Endothelial cell of umbilical vein (primary cell): ENCODE measurements around the gene MLC1. TPM values are rescaled to one million over a fixed set of nuclear protein-coding genes. Genes with fewer than 3 reads are reported as not detected.

ENCODE experiments used
- BruUV-seq: library from RNA; stranded (reverse); fragments of 400-500 nt; replicated peaks from 2 replicates; lab custom pipeline; 2021; lab: Mats Ljungman, UMichigan
- CTCF ChIA-PET: fragments of 300-600, 350-600 bp; sonication (Branson Sonifier 250); formaldehyde crosslinking; loops from one replicate; lab custom pipeline; 2021; ENCODE audit warnings: antibody characterized with exemption, inconsistent platforms; lab: Charles Lee
- POLR2A ChIA-PET: fragments of 300-600, 350-600 bp; sonication (Branson Sonifier 250); formaldehyde crosslinking; loops from one replicate; lab custom pipeline; 2021; ENCODE audit warnings: antibody characterized with exemption, inconsistent platforms; lab: Charles Lee
- DNase-seq: peaks from one replicate; pipeline ENCODE4 v3.0.0-alpha.2; 2011; ENCODE audit warnings: low read depth, low spot score
- FAIRE-seq: peaks from 2 replicates; lab custom pipeline; 2011; peaks lifted over from hg19 to GRCh38; lab: Jason Lieb, UNC
- H2AFZ ChIP-seq: 2 replicates; pipeline ENCODE4 v1.6.0; 2012; ENCODE audit warnings: low read depth, low read length, control low read depth, inconsistent platforms
- H3K27ac ChIP-seq: 2 replicates; pipeline ENCODE4 v1.5.1; 2011; ENCODE audit warnings: low read depth, mild to moderate bottlenecking, control low read depth, low read length, moderate library complexity; ENCODE audit not compliant: insufficient read depth
- H3K27me3 ChIP-seq, 2 experiments: 2 replicates each; pipeline versions ENCODE4 v1.6.0 to v1.6.1; 2011; ENCODE audit warnings: low read length in 2 of 2, mixed read lengths in 1 of 2; ENCODE audit not compliant: control insufficient read depth in 2 of 2, insufficient read depth in 2 of 2
- H3K36me3 ChIP-seq, 2 experiments: 2 replicates in 1 of 2; 3 replicates in 1 of 2; pipeline ENCODE4 v1.5.1; 2011; ENCODE audit warnings: low read length in 2 of 2, mild to moderate bottlenecking in 1 of 2, moderate library complexity in 1 of 2; ENCODE audit not compliant: control insufficient read depth in 2 of 2, insufficient read depth in 2 of 2; ENCODE audit errors: extremely low read depth in 1 of 2
- H3K4me1 ChIP-seq: 3 replicates; pipeline ENCODE4 v1.5.1; 2011; ENCODE audit warnings: mild to moderate bottlenecking, low read length; ENCODE audit not compliant: control insufficient read depth, insufficient read depth; ENCODE audit errors: extremely low read depth
- H3K4me2 ChIP-seq: 2 replicates; pipeline ENCODE4 v1.6.1; 2011; ENCODE audit warnings: low read length, control low read depth, mixed read lengths; ENCODE audit not compliant: insufficient read depth
- H3K4me3 ChIP-seq, 3 experiments: fragments of 200-600 bp in 1 of 3; sonication (generic), shearing (Covaris generic) in 1 of 3; replicated peaks in 1 of 3; 2 replicates each; pipeline ENCODE4 v1.5.1; 2011 to 2016; ENCODE audit warnings: control low read depth in 3 of 3, low read length in 3 of 3, mild to moderate bottlenecking in 2 of 3, inconsistent platforms in 1 of 3, low read depth in 1 of 3, moderate library complexity in 1 of 3; ENCODE audit not compliant: insufficient read depth in 1 of 3
- H3K79me2 ChIP-seq: 2 replicates; pipeline ENCODE4 v1.6.0; 2012; ENCODE audit warnings: low read length, inconsistent platforms; ENCODE audit not compliant: control insufficient read depth, insufficient read depth
- H3K9ac ChIP-seq: replicated peaks from 2 replicates; pipeline ENCODE3; 2011; ENCODE audit warnings: low read length, control low read depth; ENCODE audit not compliant: insufficient read depth; ENCODE audit errors: extremely low read depth
- H3K9me1 ChIP-seq: replicated peaks from 3 replicates; pipeline ENCODE4 v1.6.0; 2011; ENCODE audit warnings: mild to moderate bottlenecking, low read length; ENCODE audit not compliant: control insufficient read depth, insufficient read depth; ENCODE audit errors: extremely low read depth
- H3K9me3 ChIP-seq: replicated peaks from 2 replicates; pipeline ENCODE4 v1.5.1; 2012; ENCODE audit warnings: low read length, inconsistent platforms; ENCODE audit not compliant: control insufficient read depth, insufficient read depth
- H4K20me1 ChIP-seq: replicated peaks from 2 replicates; pipeline ENCODE3; 2011; ENCODE audit warnings: mild to moderate bottlenecking, low read length; ENCODE audit not compliant: control insufficient read depth, insufficient read depth; ENCODE audit errors: extremely low read depth
- CTCF ChIP-seq, 2 donors: IDR thresholded peaks; 1 replicate in 1 of 2; 2 replicates in 1 of 2; pipeline ENCODE4 v1.5.1; 2011; ENCODE audit warnings: low read length in 2 of 2, mild to moderate bottlenecking in 2 of 2, moderate library complexity in 2 of 2, control low read depth in 1 of 2, inconsistent platforms in 1 of 2, low read depth in 1 of 2; ENCODE audit not compliant: insufficient read depth in 1 of 2; ENCODE audit errors: extremely low read depth in 1 of 2
- EZH2 ChIP-seq: IDR thresholded peaks from 2 replicates; pipeline ENCODE4 v1.6.1; 2012; ENCODE audit warnings: borderline replicate concordance, low read depth, mild to moderate bottlenecking, moderate library complexity, low read length, inconsistent platforms; ENCODE audit not compliant: severe bottlenecking
- FOS ChIP-seq: IDR thresholded peaks from 2 replicates; pipeline ENCODE4 v1.6.1; 2011; ENCODE audit warnings: mild to moderate bottlenecking, low read length, moderate library complexity, borderline replicate concordance; ENCODE audit not compliant: insufficient read depth
- GATA2 ChIP-seq: IDR thresholded peaks from 2 replicates; pipeline ENCODE4 v1.7.0; 2011; ENCODE audit warnings: low read depth, mild to moderate bottlenecking, moderate library complexity, mixed read lengths, low read length; ENCODE audit not compliant: insufficient read length, insufficient read depth
- JUN ChIP-seq: IDR thresholded peaks from 2 replicates; pipeline ENCODE4 v1.6.1; 2011; ENCODE audit warnings: borderline replicate concordance, low read depth; ENCODE audit not compliant: insufficient read length, insufficient read depth
- MYC ChIP-seq: IDR thresholded peaks from one replicate; pipeline ENCODE4 v1.6.1; 2011; ENCODE audit warnings: mild to moderate bottlenecking, low read depth, low read length
- POLR2A ChIP-seq: IDR thresholded peaks from 2 replicates; pipeline ENCODE4 v1.6.1; 2012; ENCODE audit warnings: low read depth, mild to moderate bottlenecking, control low read depth, low read length
- POLR2AphosphoS5 ChIP-seq: IDR thresholded peaks from 2 replicates; pipeline ENCODE4 v1.6.1; 2012; ENCODE audit warnings: low read depth, mild to moderate bottlenecking, control low read depth, low read length, moderate library complexity; ENCODE audit not compliant: insufficient read depth
- dilution Hi-C: fragments of 300-500 bp; cut with MboI; formaldehyde crosslinking; loops from one replicate; pipeline ENCODE4 v1.15.0; 2019; ENCODE audit warnings: low sequenced_read_pairs; ENCODE audit not compliant: extremely low pct_ligation_motif_present
- intact Hi-C: fragments of 100-400 bp; cut with micrococcal nuclease; formaldehyde crosslinking; loops from one replicate; pipeline ENCODE4 v1.10.0; 2022
- polyA plus RNA-seq, 4 experiments: library from polyadenylated mRNA; depleted of rRNA in 3 of 4; stranded (reverse) in 3 of 4; unstranded in 1 of 4; fragments of >200 nt; gene quantifications; 2 replicates each; pipeline versions ENCODE4 v1.2.1 to v1.2.3, GENCODE V29; 2011 to 2012; ENCODE audit warnings: missing spikeins in 1 of 4
- total RNA-seq: library from RNA; stranded (reverse); gene quantifications from 2 replicates; pipeline ENCODE4 v1.2.3, GENCODE V29; 2021
- TF ChIP-seq, protein P1 (sequence below): IDR thresholded peaks from 2 replicates; pipeline ENCODE4 v1.6.1; 2011; ENCODE audit not compliant: insufficient read depth, insufficient read length

MLC1 gene
- total and polyA plus RNA-seq, 2 donors (not counting 3 experiments of a cell fraction or from before 2014, with no cell fraction given): not detected

DNA sequence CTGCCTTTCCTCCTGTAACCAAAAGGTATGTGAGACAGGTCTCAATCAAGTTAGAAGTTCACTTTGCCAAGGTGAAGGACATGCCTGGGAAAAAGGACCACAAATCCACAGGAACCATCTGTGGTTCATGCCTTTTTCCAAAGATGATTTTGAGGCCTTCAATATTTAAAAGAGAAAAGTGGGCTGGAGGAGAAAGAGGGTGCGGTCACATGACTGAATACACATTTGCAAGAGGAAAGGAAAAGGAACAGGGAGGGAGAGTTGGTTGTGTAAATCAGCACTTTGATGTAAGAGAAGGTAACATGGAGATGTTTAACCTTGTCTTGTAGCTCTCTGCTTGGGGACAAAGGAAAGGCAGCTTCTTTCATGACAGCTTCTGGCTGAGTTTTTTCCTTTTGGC, 25.8 kb upstream of the MLC1 start:
- TF ChIP-seq POLR2AphosphoS5 (no peak), MYC (no peak), JUN (no peak), POLR2A (no peak), EZH2 (no peak), FOS (no peak), GATA2 (no peak), CTCF (IDR thresholded peaks at IDR 0.05; ENCODE audit: extremely low read depth in 1 of 2, insufficient read depth in 1 of 2, low read depth in 1 of 2, low read length in 2 of 2) (no peak)
- TF ChIP-seq, protein P1, sequence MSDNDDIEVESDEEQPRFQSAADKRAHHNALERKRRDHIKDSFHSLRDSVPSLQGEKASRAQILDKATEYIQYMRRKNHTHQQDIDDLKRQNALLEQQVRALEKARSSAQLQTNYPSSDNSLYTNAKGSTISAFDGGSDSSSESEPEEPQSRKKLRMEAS: no peak
- peaks cover 11% of the 10 kb centered on the region for H3K79me2 ChIP-seq
- no peaks in the 10 kb centered on the region for H3K36me3 ChIP-seq
- no peaks in the 10 kb centered on the region for H4K20me1 ChIP-seq
- ChIA-PET CTCF (interaction anchor here (0.7 to 1.6 kb wide), 2 partner anchors 81 to 126 kb away, joined by 4 to 7 read pairs; no protein-coding TSS in a partner anchor), POLR2A (interaction anchor here (0.6 kb wide), 1 partner anchor 98 kb away, joined by 4 read pairs; no protein-coding TSS in a partner anchor)
- H3K4me2 ChIP-seq: no peak overlapping the region
- no peaks in the 10 kb centered on the region for H3K9me3 ChIP-seq
- H3K4me3 ChIP-seq: no peak overlapping the region
- H3K9me1 ChIP-seq: no peaks in the 10 kb centered on the region
- intact Hi-C loops: loop anchor here (5.0 kb wide), 2 partner anchors 81 to 259 kb away; partner anchors contain the start of gene ZBED4
- H3K9ac ChIP-seq: no peak overlapping the region
- DNase-seq (no peak), FAIRE-seq (peak; percentile 44)
- dilution Hi-C loops: no loop called here
- no TSS peak for BruUV-seq
- H3K27ac ChIP-seq: no peak overlapping the region
- H3K4me1 ChIP-seq: peaks cover 36% of the 10 kb centered on the region
- no peak overlapping the region for H2AFZ ChIP-seq
- H3K27me3 ChIP-seq: no peaks in the 10 kb centered on the region
